Measurements from ENCODE around the gene CYP27A1.

The CYP27A1 gene

DNA sequence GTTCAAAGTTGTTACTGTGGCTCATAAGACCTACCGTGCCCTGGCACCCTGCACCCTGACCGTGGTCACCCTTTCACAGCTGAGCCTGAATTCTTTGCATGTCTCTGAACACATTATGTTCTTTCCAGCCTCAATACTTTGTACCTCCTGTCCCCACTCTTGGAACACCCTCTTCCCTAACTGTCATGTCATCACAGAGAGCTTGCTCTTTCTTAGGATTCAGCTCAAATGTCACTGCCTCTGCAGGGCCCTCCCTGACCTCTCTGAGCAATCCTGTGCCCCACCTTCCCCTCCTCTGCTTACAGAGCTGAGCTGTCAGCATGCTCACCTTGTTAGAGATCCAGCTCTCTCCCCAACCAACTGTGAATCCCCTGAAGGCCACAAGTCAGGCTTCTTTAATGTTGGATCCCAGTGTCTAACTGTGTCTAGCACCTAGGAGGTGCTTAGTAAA lies 34.6 kb downstream of the CYP27A1 start:
- Histone ChIP-seq H3K4me3 (ENCODE audit: severe bottlenecking) (no peak overlapping the region), H3K36me3 (ENCODE audit: low read depth) (no peaks in the 10 kb centered on the region), H3K27me3 (ENCODE audit: insufficient read depth, poor library complexity, severe bottlenecking) (no peaks in the 10 kb centered on the region), H3K9me3 (ENCODE audit: severe bottlenecking) (no peaks in the 10 kb centered on the region), H3K4me1 (ENCODE audit: insufficient read depth, poor library complexity, severe bottlenecking) (no peaks in the 10 kb centered on the region), H3K27ac (ENCODE audit: poor library complexity, severe bottlenecking) (no peak overlapping the region)
- no peak for TF ChIP-seq CTCF (IDR thresholded peaks at IDR 0.05; ENCODE audit: poor library complexity, severe bottlenecking)
- no peak for ATAC-seq (ENCODE audit: low read depth)
- DNase-seq (ENCODE audit: low spot score): no peak

- ATAC-seq (ENCODE audit: low read depth) (no peak), DNase-seq (ENCODE audit: low spot score) (no peak)
- no peak for TF ChIP-seq CTCF (IDR thresholded peaks at IDR 0.05; ENCODE audit: poor library complexity, severe bottlenecking)
- Histone ChIP-seq H3K4me3 (ENCODE audit: severe bottlenecking) (no peak overlapping the region), H3K27ac (ENCODE audit: poor library complexity, severe bottlenecking) (no peak overlapping the region), H3K4me1 (ENCODE audit: insufficient read depth, poor library complexity, severe bottlenecking) (no peaks in the 10 kb centered on the region), H3K36me3 (ENCODE audit: low read depth) (no peaks in the 10 kb centered on the region), H3K9me3 (ENCODE audit: severe bottlenecking) (no peaks in the 10 kb centered on the region), H3K27me3 (ENCODE audit: insufficient read depth, poor library complexity, severe bottlenecking) (no peaks in the 10 kb centered on the region)
Measured at GRCh38 chr2:218819093-218819492, 37.1 kb downstream of the CYP27A1 start.

- Histone ChIP-seq H3K9me3 (ENCODE audit: severe bottlenecking) (no peaks in the 10 kb centered on the region), H3K36me3 (ENCODE audit: low read depth) (no peaks in the 10 kb centered on the region), H3K27me3 (ENCODE audit: insufficient read depth, poor library complexity, severe bottlenecking) (no peaks in the 10 kb centered on the region), H3K27ac (ENCODE audit: poor library complexity, severe bottlenecking) (no peak overlapping the region), H3K4me1 (ENCODE audit: insufficient read depth, poor library complexity, severe bottlenecking) (no peaks in the 10 kb centered on the region), H3K4me3 (ENCODE audit: severe bottlenecking) (no peak overlapping the region)
- ATAC-seq (ENCODE audit: low read depth) (no peak), DNase-seq (ENCODE audit: low spot score) (no peak)
- TF ChIP-seq CTCF (IDR thresholded peaks at IDR 0.05; ENCODE audit: poor library complexity, severe bottlenecking): no peak
Measured at GRCh38 chr2:218820746-218821369, 38.9 kb downstream of the CYP27A1 start.

- H3K4me1 ChIP-seq (ENCODE audit: insufficient read depth, poor library complexity, severe bottlenecking): no peaks in the 10 kb centered on the region
- DNase-seq (ENCODE audit: low spot score) (no peak), ATAC-seq (ENCODE audit: low read depth) (no peak)
- H3K27me3 ChIP-seq (ENCODE audit: insufficient read depth, poor library complexity, severe bottlenecking): no peaks in the 10 kb centered on the region
- no peaks in the 10 kb centered on the region for H3K9me3 ChIP-seq (ENCODE audit: severe bottlenecking)
- no peak overlapping the region for H3K4me3 ChIP-seq (ENCODE audit: severe bottlenecking)
- no peak overlapping the region for H3K27ac ChIP-seq (ENCODE audit: poor library complexity, severe bottlenecking)
- no peak for TF ChIP-seq CTCF (IDR thresholded peaks at IDR 0.05; ENCODE audit: poor library complexity, severe bottlenecking)
- H3K36me3 ChIP-seq (ENCODE audit: low read depth): no peaks in the 10 kb centered on the region
Measured at GRCh38 chr2:218821605-218822211, 39.8 kb downstream of the CYP27A1 start.

GRCh38 chr2:218822622-218823021 lies 40.7 kb downstream of the CYP27A1 start:
- TF ChIP-seq CTCF (IDR thresholded peaks at IDR 0.05; ENCODE audit: poor library complexity, severe bottlenecking): no peak
- Histone ChIP-seq H3K27me3 (ENCODE audit: insufficient read depth, poor library complexity, severe bottlenecking) (no peaks in the 10 kb centered on the region), H3K9me3 (ENCODE audit: severe bottlenecking) (no peaks in the 10 kb centered on the region), H3K36me3 (ENCODE audit: low read depth) (no peaks in the 10 kb centered on the region), H3K4me1 (ENCODE audit: insufficient read depth, poor library complexity, severe bottlenecking) (no peaks in the 10 kb centered on the region), H3K4me3 (ENCODE audit: severe bottlenecking) (no peak overlapping the region), H3K27ac (ENCODE audit: poor library complexity, severe bottlenecking) (no peak overlapping the region)
- DNase-seq (ENCODE audit: low spot score) (no peak), ATAC-seq (ENCODE audit: low read depth) (no peak)
